OCI-M1 (cell line): ENCODE data around the gene ZFYVE28.
A peak's percentile ranks its signal among the peaks of the same experiment; 100 is the strongest.

Experiments used
- DNase-seq: peaks from one replicate; lab custom pipeline; 2025; lab: John Stamatoyannopoulos, UW

The ZFYVE28 gene

DNA sequence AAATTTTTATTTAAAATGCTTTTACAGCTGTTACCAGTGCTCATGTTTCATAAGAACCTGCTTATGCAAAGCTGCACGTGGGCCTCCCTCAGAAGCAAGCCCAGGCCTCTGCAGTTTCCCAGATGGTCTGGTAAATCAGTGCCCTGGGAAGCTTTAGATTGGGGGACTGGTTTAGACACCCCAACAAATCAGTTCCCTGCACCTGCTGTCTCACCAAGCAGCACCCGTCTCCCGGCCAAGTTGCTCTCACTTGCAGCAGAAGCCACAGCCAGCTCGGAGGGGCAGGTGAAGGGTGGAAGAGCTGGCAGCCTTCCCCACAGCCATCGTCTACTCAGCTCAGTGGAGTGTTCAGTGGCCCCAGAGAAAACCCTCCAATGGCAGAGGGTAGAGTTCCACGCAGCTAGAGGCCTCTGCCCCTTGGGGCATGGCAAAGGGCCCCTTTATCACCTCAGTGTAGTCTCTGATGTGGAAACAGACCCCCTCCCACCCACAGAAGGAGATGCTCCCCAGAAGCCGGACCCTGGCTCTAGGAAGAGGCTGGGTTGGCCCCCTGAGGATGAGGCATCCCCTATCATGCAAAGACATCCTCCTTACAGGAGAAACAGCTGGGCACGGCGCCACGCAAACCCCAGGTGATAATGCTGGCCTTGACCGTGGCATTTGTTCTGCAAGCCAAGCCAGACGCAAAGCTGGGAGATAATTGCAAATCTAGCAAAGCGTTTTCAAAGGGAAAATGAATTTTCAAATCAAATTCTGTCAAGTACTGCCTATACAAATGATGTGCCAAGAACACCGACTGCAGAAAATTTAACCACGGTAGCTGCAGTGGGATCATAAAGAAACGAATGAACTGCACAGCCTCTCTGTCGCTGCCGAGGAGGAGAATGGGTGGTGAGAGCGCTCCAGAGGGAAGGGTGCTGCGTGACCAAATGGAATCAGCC is 51.9 kb downstream of the ZFYVE28 start:
- no peak for DNase-seq

GRCh38 chr4:2365913-2366210 is 52.6 kb downstream of the ZFYVE28 start:
- DNase-seq = no peak

- DNase-seq = no peak
These were observed 53.2 kb downstream of the ZFYVE28 start for GRCh38 chr4:2365054-2365912.

DNA sequence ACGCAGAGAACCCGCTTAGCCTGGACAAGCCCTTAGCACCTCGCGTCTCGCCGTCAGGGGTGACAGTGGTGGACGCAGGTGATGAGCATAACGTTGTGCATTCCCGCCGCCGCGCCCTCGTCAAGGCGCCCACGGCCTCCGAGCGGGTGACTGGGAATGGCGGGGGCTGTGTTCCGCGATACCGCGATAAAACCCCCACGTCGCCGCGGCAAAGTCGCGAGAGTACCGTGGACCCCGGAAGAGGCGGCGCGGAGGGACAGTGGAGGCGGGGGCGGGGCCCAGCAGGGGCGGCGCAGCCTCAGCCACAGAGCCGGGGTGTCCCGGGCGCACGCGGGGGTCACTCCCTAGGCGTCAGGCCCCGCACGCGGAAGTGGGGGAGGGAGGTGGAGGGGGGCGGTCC is 53.8 kb downstream of the ZFYVE28 start:
- DNase-seq = no peak

DNA sequence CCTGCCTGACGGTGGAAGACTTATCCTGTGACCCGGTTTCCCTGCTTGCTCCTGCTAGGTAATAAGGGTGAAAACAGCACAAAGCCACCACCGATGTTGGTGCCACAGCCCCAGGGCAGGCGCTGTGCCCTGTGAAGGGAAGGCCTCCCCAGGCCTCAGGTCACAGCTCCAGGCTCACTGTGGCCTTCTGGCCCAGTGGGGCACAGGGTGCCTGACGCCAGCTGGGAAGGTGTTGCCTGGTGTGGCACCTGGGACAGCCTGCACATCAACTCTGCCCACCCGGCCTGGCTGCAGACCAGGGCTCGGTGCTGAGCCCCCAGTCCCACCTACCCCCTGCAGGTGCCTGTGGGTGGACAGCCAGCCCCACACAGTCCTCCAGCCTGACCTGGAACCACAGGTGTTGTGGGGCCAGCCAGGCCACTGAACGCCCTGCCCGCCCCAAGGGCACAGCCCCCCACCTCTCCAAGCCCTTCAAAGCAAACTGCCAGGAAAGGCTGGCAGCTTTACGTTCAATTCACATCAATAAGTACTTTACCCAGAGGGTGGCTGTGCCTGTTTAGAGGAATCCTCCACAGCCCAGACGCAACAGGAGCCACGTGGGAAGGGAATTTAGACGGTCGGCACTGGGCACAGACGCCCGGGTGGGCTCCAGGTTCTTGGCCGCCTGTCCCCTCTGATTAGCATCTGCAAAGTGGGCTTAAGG is 54.3 kb downstream of the ZFYVE28 start:
- no peak for DNase-seq

GRCh38 chr4:2363056-2363721 is 55.3 kb downstream of the ZFYVE28 start:
- DNase-seq = peak; percentile 23

DNA sequence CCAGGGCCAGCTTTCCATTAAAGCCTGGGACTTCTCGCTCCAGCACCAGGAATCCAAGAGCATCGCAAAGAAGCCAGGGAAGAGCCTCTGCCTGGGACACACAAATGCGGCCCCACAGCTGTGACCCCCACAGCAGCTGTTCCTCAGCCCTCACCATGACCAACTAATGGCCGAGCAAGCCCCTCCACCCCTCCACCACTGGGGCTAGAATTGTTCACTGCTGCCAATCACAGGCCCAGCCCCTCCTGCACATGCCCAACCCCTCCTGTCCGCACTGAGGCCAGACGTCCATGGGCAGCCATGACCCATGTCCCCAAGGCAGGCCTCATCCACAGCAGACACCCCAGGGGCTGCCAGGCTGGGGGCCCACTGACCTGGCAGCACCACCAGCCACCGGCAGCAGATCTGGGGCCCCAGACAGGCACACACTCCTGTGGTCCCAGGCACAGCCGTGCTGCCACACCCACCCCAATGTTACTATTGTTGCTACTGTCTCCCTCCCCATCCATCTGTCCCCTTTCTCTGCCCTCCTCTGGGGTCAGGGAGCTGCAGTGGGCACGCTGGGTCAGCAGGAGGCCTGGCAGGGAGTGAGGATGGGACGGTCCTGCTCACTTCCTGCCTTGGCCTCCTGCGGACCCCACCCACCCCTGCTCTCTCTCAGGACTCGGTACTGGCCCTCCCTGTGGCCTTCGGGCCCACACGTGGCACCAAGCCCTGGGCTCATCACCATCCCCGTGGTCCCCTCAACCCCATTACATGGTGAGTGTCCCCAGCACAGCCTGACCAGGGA is 56.0 kb downstream of the ZFYVE28 start:
- DNase-seq = no peak

- no peak for DNase-seq
These were observed 56.8 kb downstream of the ZFYVE28 start for GRCh38 chr4:2361366-2362265.

GRCh38 chr4:2360396-2360730 is 58.1 kb downstream of the ZFYVE28 start:
- DNase-seq = no peak

DNA sequence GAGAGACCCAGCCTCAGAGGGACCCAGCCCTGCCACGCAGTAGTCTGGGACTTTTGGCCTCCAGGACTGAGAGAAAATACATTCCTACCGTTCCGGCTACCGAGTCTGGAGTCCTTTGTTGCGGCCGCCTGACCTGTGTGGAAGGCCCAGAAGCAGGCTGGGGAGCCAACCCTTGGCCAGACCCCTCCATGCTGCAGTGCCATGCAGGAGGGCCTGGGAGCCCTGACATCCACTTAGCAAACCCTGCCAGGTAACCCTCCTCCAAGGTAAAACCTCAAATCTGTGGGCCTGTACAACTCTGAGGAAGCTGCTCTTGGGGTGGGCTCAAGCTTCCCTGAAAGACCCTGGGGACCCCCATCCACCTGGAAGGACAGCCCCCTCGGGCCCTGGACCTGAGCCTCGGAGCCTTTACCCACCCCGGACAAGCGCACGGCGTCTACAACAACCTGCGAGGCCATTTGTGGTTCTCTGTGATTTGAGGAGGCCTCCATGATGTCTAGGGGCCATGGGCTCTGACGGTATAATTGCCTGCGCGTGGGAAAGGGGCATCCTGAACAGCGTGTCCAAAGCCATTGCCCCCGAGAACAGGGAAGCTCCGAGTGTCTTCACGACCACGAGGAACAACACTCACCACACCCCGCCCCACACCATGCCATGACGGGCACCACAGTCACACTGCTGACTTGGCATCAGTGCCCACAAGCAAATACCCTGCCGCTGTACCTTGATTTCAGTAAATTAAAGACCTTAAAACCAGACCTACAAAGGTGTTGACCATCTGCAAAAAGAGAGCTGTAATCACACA is 58.7 kb downstream of the ZFYVE28 start:
- DNase-seq = no peak

GRCh38 chr4:2357821-2358745 is 60.4 kb downstream of the ZFYVE28 start:
- DNase-seq = no peak

- DNase-seq = no peak
These were observed 62.0 kb downstream of the ZFYVE28 start for GRCh38 chr4:2356123-2357069.

GRCh38 chr4:2354760-2355159 is 63.7 kb downstream of the ZFYVE28 start:
- DNase-seq = no peak

GRCh38 chr4:2354118-2354517 is 64.3 kb downstream of the ZFYVE28 start:
- DNase-seq = no peak

- DNase-seq = no peak
These were observed 65.0 kb downstream of the ZFYVE28 start for GRCh38 chr4:2353222-2354107.

- no peak for DNase-seq
These were observed 65.7 kb downstream of the ZFYVE28 start for GRCh38 chr4:2352729-2353221.
